GM12878 (cell line): Measurements from ENCODE around the gene PSMG3.
A peak's percentile ranks its signal among the peaks of the same experiment; 100 is the strongest.

Experiments used
- BHLHE40 ChIP-seq, 2 experiments: fragments of 450-650 bp in 1 of 2; IDR thresholded peaks; 2 replicates each; pipeline ENCODE4 v1.6.1; 2011 to 2017; ENCODE audit warnings: low read depth in 2 of 2, borderline replicate concordance in 1 of 2, improper control_type of control experiment in 1 of 2, low read length in 1 of 2, mild to moderate bottlenecking in 1 of 2
- BRCA1 ChIP-seq: IDR thresholded peaks from 2 replicates; pipeline ENCODE4 v1.6.1; 2011; ENCODE audit warnings: low read depth, low read length, improper control_type of control experiment
- EP300 ChIP-seq, 2 experiments: fragments of 150-350 bp in 1 of 2; IDR thresholded peaks; 2 replicates each; pipeline ENCODE4 v1.6.1; 2011 to 2012; ENCODE audit warnings: low read depth in 2 of 2, low read length in 2 of 2, borderline replicate concordance in 1 of 2, improper control_type of control experiment in 1 of 2, inconsistent platforms in 1 of 2; ENCODE audit not compliant: control insufficient read depth in 1 of 2
- GABPA ChIP-seq: IDR thresholded peaks from 2 replicates; pipeline ENCODE4 v1.6.1; 2014; ENCODE audit warnings: antibody characterized with exemption, low read depth, mild to moderate bottlenecking, inconsistent platforms
- POLR2A ChIP-seq: IDR thresholded peaks from 2 replicates; pipeline ENCODE4 v1.6.1; 2011; ENCODE audit warnings: low read depth, mild to moderate bottlenecking, low read length
- POU2F2 ChIP-seq: IDR thresholded peaks from 3 replicates; pipeline ENCODE4 v1.6.1; 2011; ENCODE audit warnings: low read depth, mild to moderate bottlenecking, low read length, borderline replicate concordance
- REST ChIP-seq: IDR thresholded peaks from 2 replicates; pipeline ENCODE4 v1.6.1; 2012; ENCODE audit warnings: mild to moderate bottlenecking, low read depth, low read length
- ZBTB11 ChIP-seq: fragments of 450-650 bp; formaldehyde crosslinking; IDR thresholded peaks from 2 replicates; pipeline ENCODE4 v1.5.0; 2022; ENCODE audit warnings: mild to moderate bottlenecking, missing genetic modification characterization
- ZNF274 ChIP-seq: IDR thresholded peaks from one replicate; pipeline ENCODE4 v1.8.0; 2011; ENCODE audit not compliant: insufficient read length, insufficient read depth

- no peak for TF ChIP-seq REST
- no peak for TF ChIP-seq EP300 (IDR thresholded peaks at IDR 0.05; ENCODE audit: borderline replicate concordance in 1 of 2, control insufficient read depth in 1 of 2, low read depth in 2 of 2, low read length in 2 of 2)
- TF ChIP-seq GABPA, result no peak
- TF ChIP-seq POU2F2, result no peak
- no peak for TF ChIP-seq BRCA1
- no peak for TF ChIP-seq ZNF274
- TF ChIP-seq POLR2A, result 0 out of 2 replicates have a peak, but pooled peaks have one; percentile 48
- TF ChIP-seq BHLHE40 (IDR thresholded peaks at IDR 0.05; ENCODE audit: borderline replicate concordance in 1 of 2, low read depth in 2 of 2, low read length in 1 of 2), result no peak
- no peak for TF ChIP-seq ZBTB11 (CRISPR knock-in tag)
Measured at GRCh38 chr7:1539181-1539881, 30.5 kb downstream of the PSMG3 start.
